Measurements from ENCODE around the gene PNPLA6. TPM values are rescaled to one million over a fixed set of nuclear protein-coding genes. Genes with fewer than 3 reads are reported as not detected.

The PNPLA6 gene
- total and polyA plus RNA-seq, 2 of the 13 experiments (the other 11 are each of a cell fraction or from before 2014, with no cell fraction given): 24.9 to 28.2 TPM

DNA sequence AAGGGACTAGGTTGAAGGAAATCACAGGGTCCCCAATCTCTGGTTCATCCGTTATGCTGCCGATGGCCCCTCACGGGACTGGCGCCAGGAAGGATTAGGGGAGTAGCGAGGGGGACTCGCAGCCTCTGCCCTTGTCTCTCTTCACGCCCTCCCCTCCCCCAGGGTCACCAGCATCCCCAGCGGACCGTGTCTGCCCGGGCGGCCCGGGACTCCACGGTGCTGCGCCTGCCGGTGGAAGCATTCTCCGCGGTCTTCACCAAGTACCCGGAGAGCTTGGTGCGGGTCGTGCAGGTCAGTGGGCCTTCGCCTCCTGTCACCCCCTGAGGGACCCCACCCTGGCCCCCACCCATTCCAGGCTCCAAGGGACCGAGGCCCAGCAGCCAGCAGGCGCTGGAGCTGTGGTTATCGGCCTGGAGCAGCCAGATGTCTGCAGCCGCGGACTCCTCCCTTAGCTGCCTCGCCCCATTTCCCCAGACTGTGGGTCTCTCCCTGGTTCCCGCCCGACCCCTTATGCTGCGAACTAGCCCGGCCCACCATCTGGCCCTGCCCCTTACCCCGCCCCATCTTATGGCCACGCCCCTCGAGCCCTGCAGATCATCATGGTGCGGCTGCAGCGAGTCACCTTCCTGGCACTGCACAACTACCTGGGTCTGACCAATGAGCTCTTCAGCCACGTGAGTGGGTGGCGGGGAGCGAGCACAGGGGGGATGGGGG lies 5.4 kb downstream of the PNPLA6 start:
- Histone ChIP-seq H3K9ac (ENCODE audit: insufficient read depth, low read depth, low read length) (no peak overlapping the region), H3K27me3 (ENCODE audit: control insufficient read depth in 1 of 2, insufficient read depth in 2 of 2, low read length in 2 of 2) (no peaks in the 10 kb centered on the region), H3K27ac (ENCODE audit: extremely low read length, insufficient read depth, low read length) (no peak overlapping the region), H3K36me3 (replicated peaks in 1 of 2; ENCODE audit: control insufficient read depth in 1 of 2, insufficient read depth in 2 of 2, low read length in 2 of 2) (peaks cover 1 to 8% of the 10 kb centered on the region in 2 experiments; a peak in 4 of 5 replicates), H2AFZ (ENCODE audit: low read length) (no peak overlapping the region), H4K20me1 (ENCODE audit: insufficient read depth, low read length) (no peaks in the 10 kb centered on the region), H3K9me3 (ENCODE audit: low read length) (no peaks in the 10 kb centered on the region), H3K4me2 (ENCODE audit: low read depth, low read length) (no peak overlapping the region), H3K4me3 (replicated peaks in 1 of 3; ENCODE audit: insufficient read depth in 1 of 3, low read depth in 2 of 3, low read length in 3 of 3) (no peak overlapping the region), H3K4me1 (ENCODE audit: insufficient read depth, low read length) (peaks cover under 1% of the 10 kb centered on the region; the same call in 1 of the 2 replicates), H3K79me2 (ENCODE audit: insufficient read depth, low read length) (no peaks in the 10 kb centered on the region)
- FAIRE-seq: no peak
- CTCF ChIA-PET (ENCODE audit: low intra/inter-chr PET ratio, low total read pairs): no interaction called here
- in situ Hi-C loops (cut with HindIII; ENCODE audit: extremely low pct_ligation_motif_present, low pct_unique_long_range_greater_than_20kb): no loop called here
- WGBS (ENCODE audit: low lambda C conversion rate): 95% methylated on average over 16 of the region's 39 CpGs
- ATAC-seq: no peak; the same call in 1 of the 3 replicates
- POLR2A ChIA-PET: no interaction called here
- TF ChIP-seq THYN1 (CRISPR knock-in tag; IDR thresholded peaks at IDR 0.05; ENCODE audit: borderline replicate concordance, low read depth) (no peak), SYNCRIP (IDR thresholded peaks at IDR 0.05; ENCODE audit: insufficient read depth, low read depth, low read length) (no peak), CENPBD1 (CRISPR knock-in tag; IDR thresholded peaks at IDR 0.05; ENCODE audit: borderline replicate concordance, low read depth) (no peak), GATA4 (IDR thresholded peaks at IDR 0.05; ENCODE audit: borderline replicate concordance, low read depth) (no peak), HNF1B (CRISPR knock-in tag; IDR thresholded peaks at IDR 0.05) (no peak), ZNF746 (CRISPR knock-in tag; IDR thresholded peaks at IDR 0.05) (no peak), HES4 (CRISPR knock-in tag; IDR thresholded peaks at IDR 0.05; ENCODE audit: borderline replicate concordance) (no peak), ZNF138 (CRISPR knock-in tag; IDR thresholded peaks at IDR 0.05; ENCODE audit: low read depth) (no peak), HBP1 (CRISPR knock-in tag; IDR thresholded peaks at IDR 0.05; ENCODE audit: low read depth) (no peak), NFE2L2 (IDR thresholded peaks at IDR 0.05; ENCODE audit: low read length) (no peak), EZH2 (conservative IDR thresholded peaks at IDR 0.05; ENCODE audit: low read depth, low read length) (no peak), TIGD3 (CRISPR knock-in tag; IDR thresholded peaks at IDR 0.05; ENCODE audit: borderline replicate concordance) (no peak)
- TF ChIP-seq, protein P1, sequence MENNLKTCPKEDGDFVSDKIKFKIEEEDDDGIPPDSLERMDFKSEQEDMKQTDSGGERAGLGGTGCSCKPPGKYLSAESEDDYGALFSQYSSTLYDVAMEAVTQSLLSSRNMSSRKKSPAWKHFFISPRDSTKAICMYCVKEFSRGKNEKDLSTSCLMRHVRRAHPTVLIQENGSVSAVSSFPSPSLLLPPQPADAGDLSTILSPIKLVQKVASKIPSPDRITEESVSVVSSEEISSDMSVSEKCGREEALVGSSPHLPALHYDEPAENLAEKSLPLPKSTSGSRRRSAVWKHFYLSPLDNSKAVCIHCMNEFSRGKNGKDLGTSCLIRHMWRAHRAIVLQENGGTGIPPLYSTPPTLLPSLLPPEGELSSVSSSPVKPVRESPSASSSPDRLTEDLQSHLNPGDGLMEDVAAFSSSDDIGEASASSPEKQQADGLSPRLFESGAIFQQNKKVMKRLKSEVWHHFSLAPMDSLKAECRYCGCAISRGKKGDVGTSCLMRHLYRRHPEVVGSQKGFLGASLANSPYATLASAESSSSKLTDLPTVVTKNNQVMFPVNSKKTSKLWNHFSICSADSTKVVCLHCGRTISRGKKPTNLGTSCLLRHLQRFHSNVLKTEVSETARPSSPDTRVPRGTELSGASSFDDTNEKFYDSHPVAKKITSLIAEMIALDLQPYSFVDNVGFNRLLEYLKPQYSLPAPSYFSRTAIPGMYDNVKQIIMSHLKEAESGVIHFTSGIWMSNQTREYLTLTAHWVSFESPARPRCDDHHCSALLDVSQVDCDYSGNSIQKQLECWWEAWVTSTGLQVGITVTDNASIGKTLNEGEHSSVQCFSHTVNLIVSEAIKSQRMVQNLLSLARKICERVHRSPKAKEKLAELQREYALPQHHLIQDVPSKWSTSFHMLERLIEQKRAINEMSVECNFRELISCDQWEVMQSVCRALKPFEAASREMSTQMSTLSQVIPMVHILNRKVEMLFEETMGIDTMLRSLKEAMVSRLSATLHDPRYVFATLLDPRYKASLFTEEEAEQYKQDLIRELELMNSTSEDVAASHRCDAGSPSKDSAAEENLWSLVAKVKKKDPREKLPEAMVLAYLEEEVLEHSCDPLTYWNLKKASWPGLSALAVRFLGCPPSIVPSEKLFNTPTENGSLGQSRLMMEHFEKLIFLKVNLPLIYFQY (CRISPR knock-in tag; IDR thresholded peaks at IDR 0.05; ENCODE audit: borderline replicate concordance): no peak
- no peak for DNase-seq (ENCODE audit: low spot score)
- intact Hi-C loops (cut with micrococcal nuclease; ENCODE audit: unreplicated experiment): no loop called here
- no TSS peak for BruUV-seq (replicated peaks)

All from HepG2 (cell line).